Testis (tissue), 3 donors: ENCODE data around the gene GRPR. TPM values are rescaled to one million over a fixed set of nuclear protein-coding genes. Genes with fewer than 3 reads are reported as not detected.

Experiments
- DNase-seq: peaks from one replicate; pipeline ENCODE4 v3.0.0-alpha.2; 2019
- H3K27ac ChIP-seq, 2 donors: fragments of 200-600 bp; sonication (generic); one replicate each; pipeline ENCODE4 v1.5.1; 2019
- H3K27me3 ChIP-seq: fragments of 200-600 bp; sonication (generic); one replicate; pipeline ENCODE4 v1.5.1; 2019
- H3K36me3 ChIP-seq: fragments of 200-600 bp; sonication (generic); one replicate; pipeline ENCODE4 v1.5.1; 2017; ENCODE audit warnings: low read depth; ENCODE audit errors: missing control alignments
- H3K4me1 ChIP-seq: fragments of 200-600 bp; sonication (generic); one replicate; pipeline ENCODE4 v1.5.1; 2019
- H3K4me3 ChIP-seq, 2 donors: fragments of 200-600 bp; sonication (generic); one replicate each; pipeline ENCODE4 v1.5.1; 2017 to 2019
- H3K9me3 ChIP-seq: fragments of 200-600 bp; sonication (generic); one replicate; pipeline ENCODE4 v1.5.1; 2017
- CTCF ChIP-seq, 3 experiments: fragments of 450-650 bp in 2 of 3; fragments of 200-600 bp in 1 of 3; sonication (generic) in 1 of 3; IDR thresholded peaks; one replicate each; pipeline ENCODE4 v1.5.1; 2016 to 2019; ENCODE audit warnings: antibody characterized with exemption in 3 of 3, mild to moderate bottlenecking in 2 of 3, moderate library complexity in 1 of 3
- POLR2A ChIP-seq: fragments of 450-650 bp; IDR thresholded peaks from one replicate; pipeline ENCODE4 v1.6.1; 2017; ENCODE audit warnings: antibody characterized with exemption, mild to moderate bottlenecking, moderate library complexity
- WGBS, 2 donors: methylation state at CpG; one replicate each; pipeline ENCODE4 v1.1.5; 2018; 5-methylcytosine and 5-hydroxymethylcytosine counted together
- intact Hi-C: fragments of 100-400 bp; cut with DNase I; formaldehyde crosslinking; loops from one replicate; pipeline ENCODE4 v1.15.1; 2023; ENCODE audit warnings: low total_unique reads
- polyA plus RNA-seq: library from polyadenylated mRNA; stranded (reverse); fragments of 350-450 nt; fragmentation: Illumina TruSeq; extraction: RNeasy Lipid Tissue Mini Kit (QIAGEN cat#74804); gene quantifications from one replicate; pipeline ENCODE4 v1.2.3, GENCODE V29; 2014; ENCODE audit warnings: low read depth, low replicate concordance; ENCODE audit not compliant: insufficient read depth
- total RNA-seq, 2 donors: library from RNA; depleted of rRNA; stranded (reverse); fragments of >200 nt; gene quantifications; one replicate each; pipeline ENCODE4 v1.2.3, GENCODE V29; 2016

Gene GRPR
- total and polyA plus RNA-seq, 3 donors from 2014 or later = 0.12 to 0.21 TPM; not detected in 1

GRCh38 chrX:16125520-16126149 lies 2.3 kb downstream of the GRPR start:
- H3K4me3 ChIP-seq = no peak overlapping the region
- 63 to 76% methylated on average over 4 to 5 of the region's 5 CpGs for WGBS, 2 donors
- no peaks in the 10 kb centered on the region for H3K36me3 ChIP-seq
- intact Hi-C loops = no loop called here
- no peak for DNase-seq
- no peaks in the 10 kb centered on the region for H3K4me1 ChIP-seq
- no peak overlapping the region for H3K27ac ChIP-seq
- TF ChIP-seq POLR2A = no peak
- no peak for TF ChIP-seq CTCF (IDR thresholded peaks at IDR 0.05)
- no peaks in the 10 kb centered on the region for H3K27me3 ChIP-seq
- H3K9me3 ChIP-seq = no peaks in the 10 kb centered on the region

GRCh38 chrX:16130707-16131106 lies 7.3 kb downstream of the GRPR start:
- no peak for DNase-seq
- TF ChIP-seq POLR2A (no peak), CTCF (IDR thresholded peaks at IDR 0.05) (no peak)
- intact Hi-C loops = no loop called here
- Histone ChIP-seq H3K27me3 (no peaks in the 10 kb centered on the region), H3K36me3 (no peaks in the 10 kb centered on the region), H3K9me3 (no peaks in the 10 kb centered on the region), H3K4me1 (no peaks in the 10 kb centered on the region), H3K27ac (no peak overlapping the region), H3K4me3 (no peak overlapping the region)
- WGBS, 2 donors = 68 to 78% methylated on average over 2 of the region's 2 CpGs

- no peak for DNase-seq
- H3K4me3 ChIP-seq = no peak overlapping the region
- H3K27me3 ChIP-seq = no peaks in the 10 kb centered on the region
- H3K27ac ChIP-seq = no peak overlapping the region
- H3K4me1 ChIP-seq = no peaks in the 10 kb centered on the region
- intact Hi-C loops = no loop called here
- TF ChIP-seq CTCF (IDR thresholded peaks at IDR 0.05) (no peak), POLR2A (no peak)
- 88 to 100% methylated on average over 1 of the region's 1 CpG for WGBS, 2 donors
- H3K9me3 ChIP-seq = no peaks in the 10 kb centered on the region
- no peaks in the 10 kb centered on the region for H3K36me3 ChIP-seq
Measured at GRCh38 chrX:16134936-16135335, 11.6 kb downstream of the GRPR start.

- Histone ChIP-seq H3K27me3 (no peaks in the 10 kb centered on the region), H3K36me3 (no peaks in the 10 kb centered on the region), H3K27ac (no peak overlapping the region), H3K9me3 (no peaks in the 10 kb centered on the region), H3K4me3 (no peak overlapping the region), H3K4me1 (no peaks in the 10 kb centered on the region)
- intact Hi-C loops = no loop called here
- TF ChIP-seq CTCF (IDR thresholded peaks at IDR 0.05) = no peak
- no peak for TF ChIP-seq POLR2A
- DNase-seq = no peak
- WGBS, 2 donors = 68 to 77% methylated on average over 2 of the region's 2 CpGs
Measured at GRCh38 chrX:16136080-16136479, 12.7 kb downstream of the GRPR start.

- H3K9me3 ChIP-seq = no peaks in the 10 kb centered on the region
- no peak for TF ChIP-seq POLR2A
- TF ChIP-seq CTCF (IDR thresholded peaks at IDR 0.05) = no peak
- H3K36me3 ChIP-seq = no peaks in the 10 kb centered on the region
- no peaks in the 10 kb centered on the region for H3K4me1 ChIP-seq
- no peak for DNase-seq
- H3K27me3 ChIP-seq = no peaks in the 10 kb centered on the region
- intact Hi-C loops = no loop called here
- no peak overlapping the region for H3K27ac ChIP-seq
- H3K4me3 ChIP-seq = no peak overlapping the region
Measured at GRCh38 chrX:16137416-16138107, 14.2 kb downstream of the GRPR start.
